Heart left ventricle (tissue), 16 donors: ENCODE results near the gene PEAK1. TPM values are rescaled to one million over a fixed set of nuclear protein-coding genes. Genes with fewer than 3 reads are reported as not detected.

Source experiments
- ATAC-seq, 4 donors: fragments of 200-7000 bp; cut with Tn5 transposase; one replicate each; pipeline ENCODE4 v1.9.1; 2020 to 2022; ENCODE audit warnings: moderate library complexity in 4 of 4, mild to moderate bottlenecking in 3 of 4, moderate number of reproducible peaks in 1 of 4
- DNase-seq, 5 donors: peaks; one replicate each; pipeline ENCODE4 v3.0.0-alpha.2; 2020
- H3K27ac ChIP-seq, 12 donors: fragments of 200-600 bp; sonication (generic) in 4 of 12; one replicate each; pipeline versions ENCODE4 v1.5.0 to v1.8.0; 2016 to 2022; ENCODE audit warnings: mild to moderate bottlenecking in 2 of 12
- H3K27me3 ChIP-seq, 9 donors: fragments of 200-600 bp; sonication (generic) in 2 of 9; one replicate each; pipeline versions ENCODE4 v1.5.1 to v1.8.0; 2016 to 2022; ENCODE audit warnings: mild to moderate bottlenecking in 3 of 9
- H3K36me3 ChIP-seq, 9 donors: fragments of 200-600 bp; sonication (generic) in 2 of 9; one replicate each; pipeline versions ENCODE4 v1.5.0 to v1.8.0; 2018 to 2022; ENCODE audit warnings: mild to moderate bottlenecking in 2 of 9
- H3K4me1 ChIP-seq, 12 donors: fragments of 200-600 bp; sonication (generic) in 4 of 12; one replicate each; pipeline versions ENCODE4 v1.5.0 to v1.8.0; 2016 to 2022; ENCODE audit warnings: mild to moderate bottlenecking in 3 of 12
- H3K4me3 ChIP-seq, 12 donors: fragments of 200-600 bp; sonication (generic) in 4 of 12; one replicate each; pipeline versions ENCODE4 v1.5.0 to v1.8.0; 2017 to 2022; ENCODE audit warnings: mild to moderate bottlenecking in 9 of 12, moderate library complexity in 4 of 12
- H3K9me3 ChIP-seq, 12 donors: fragments of 200-600 bp; sonication (generic) in 4 of 12; one replicate each; pipeline versions ENCODE4 v1.5.0 to v1.8.0; 2016 to 2022; ENCODE audit warnings: mild to moderate bottlenecking in 1 of 12
- POLR2A ChIP-seq, 2 donors: fragments of 450-650 bp; IDR thresholded peaks; one replicate each; pipeline ENCODE4 v1.6.1; 2017; ENCODE audit warnings: antibody characterized with exemption in 2 of 2, mild to moderate bottlenecking in 2 of 2, moderate library complexity in 2 of 2
- WGBS, 4 donors: extraction: QIAGEN DNeasy Blood & Tissue Kit in 2 of 4; methylation state at CpG; one replicate each; pipeline versions ENCODE4 v1.1.5 to v1.1.7; 2013 to 2018; 5-methylcytosine and 5-hydroxymethylcytosine counted together
- intact Hi-C, 10 donors: fragments of 100-400 bp; cut with DNase I; formaldehyde crosslinking; loops; one replicate each; pipeline versions ENCODE4 v1.11.1 to v1.14.2; 2022
- polyA plus RNA-seq, 2 donors: library from polyadenylated mRNA; stranded (reverse); fragments of 200-250 nt; gene quantifications; one replicate each; pipeline ENCODE4 v1.2.3, GENCODE V29; 2013
- total RNA-seq, 9 donors: library from RNA; depleted of rRNA in 2 of 9; stranded (reverse); fragments of >200 nt in 2 of 9; fragmentation: NEBNext Ultra II Directional in 3 of 9; extraction: Animal tissue kit (Norgen Biotek cat#: 25700) in 3 of 9; gene quantifications; one replicate each; pipeline versions ENCODE4 v1.1.0 to v1.2.4, GENCODE V29; 2016 to 2023
- TF ChIP-seq, protein P1 (sequence below), 12 donors: fragments of 200-600 bp; sonication (generic) in 4 of 12; IDR thresholded peaks; one replicate each; pipeline versions ENCODE4 v1.5.0 to v1.8.0; 2018 to 2022; ENCODE audit warnings: antibody characterized with exemption in 12 of 12, mild to moderate bottlenecking in 5 of 12
- donor health status: ischemic (EF 13 %, LVEDD 7.1; RV severe dilation, severe dysfunction).
- donor health status: healthy with polysubstance abuse.
- donor health status: DM: no; HTN: yes; CAD: no.
- donor health status: DM: no; HTN: no; CAD: no.
- donor health status: ischemic (EF 25% LVEDD 6.9; RV normal size, moderate dysfunction).
- donor health status: ischemic (EF 25% LVEDD 5.7; RV mildly dilated, moderate dysfunction).
- donor health status: healthy.
- donor health status: DM: yes; HTN: yes; CAD: no.
- donor health status: ischemic (EF 35%, LVEDD 5.7; RV mildly dilated, moderate dysfunction).
- donor health status: nonischemic (EF 11% LVEDD 7.7; RV severe dilation, severe dysfunction).
- donor health status: DM: yes; HTN: yes; CAD: no.
- donor health status: PGD.
- donor health status: ischemic (EF 29% LVEDD 5.4; RV normal size, mild dysfunction).
- donor health status: nonischemic (EF 23%, LVEDD 6.1; RV moderate dilation, normal function).

Gene PEAK1
- total and polyA plus RNA-seq, 11 donors = 12.8 to 139 (median 86.3) TPM

DNA sequence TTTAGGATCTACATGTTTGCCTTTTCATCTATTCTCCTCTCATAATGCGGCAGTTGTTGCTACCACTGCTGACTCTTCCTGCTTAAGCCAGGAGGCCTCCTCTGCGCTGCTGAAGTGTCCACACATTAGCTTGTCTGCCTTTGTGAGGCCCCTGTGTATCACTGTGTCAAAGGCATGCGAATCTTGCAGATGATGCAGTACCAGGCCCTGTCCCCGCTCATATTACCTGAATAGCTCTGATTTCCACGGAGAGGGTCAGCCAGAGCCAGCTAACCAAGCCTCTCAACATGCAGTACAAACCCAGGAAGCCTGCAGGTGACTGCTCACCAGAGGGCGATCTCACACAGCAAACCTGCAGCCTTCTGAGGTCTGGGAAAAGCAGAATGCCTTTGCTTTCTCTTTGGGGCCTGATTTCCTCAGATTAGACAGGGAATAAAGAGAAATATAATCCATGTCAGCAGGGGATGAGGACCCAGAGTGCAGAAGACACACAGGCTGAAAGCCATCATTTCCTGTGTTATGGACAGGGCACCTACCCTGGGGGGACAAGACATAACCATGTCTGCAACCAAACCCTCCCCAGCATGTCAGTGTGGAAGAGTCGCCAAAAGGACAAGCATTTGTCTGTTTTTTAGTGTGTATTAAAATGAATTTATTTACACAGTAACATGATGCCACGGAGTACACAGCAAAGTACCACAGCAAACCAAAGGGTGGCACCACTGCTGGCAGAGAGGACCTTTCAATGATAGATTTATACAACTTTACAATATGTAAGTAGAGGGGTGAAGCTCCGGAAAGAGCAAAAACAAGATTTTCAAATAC is 312.2 kb downstream of the PEAK1 start:
- Histone ChIP-seq H3K4me1 (peaks cover 0 to 60% (median 36%) of the 10 kb centered on the region in 12 donors), H3K27ac (peak overlapping the region in 9 of 12 donors; percentile 45 to 67 (median 58)), H3K36me3 (peaks cover 0 to 20% (median 9%) of the 10 kb centered on the region in 9 donors), H3K4me3 (no peak overlapping the region), H3K27me3 (no peaks in the 10 kb centered on the region), H3K9me3 (no peaks in the 10 kb centered on the region)
- WGBS, 4 donors = 39 to 55% (median 51%) methylated on average over 9 of the region's 9 CpGs
- peak; percentile 55 to 71 (median 70) for ATAC-seq
- peak in 4 of 5 donors; percentile 43 to 56 (median 49) for DNase-seq
- TF ChIP-seq, protein P1, sequence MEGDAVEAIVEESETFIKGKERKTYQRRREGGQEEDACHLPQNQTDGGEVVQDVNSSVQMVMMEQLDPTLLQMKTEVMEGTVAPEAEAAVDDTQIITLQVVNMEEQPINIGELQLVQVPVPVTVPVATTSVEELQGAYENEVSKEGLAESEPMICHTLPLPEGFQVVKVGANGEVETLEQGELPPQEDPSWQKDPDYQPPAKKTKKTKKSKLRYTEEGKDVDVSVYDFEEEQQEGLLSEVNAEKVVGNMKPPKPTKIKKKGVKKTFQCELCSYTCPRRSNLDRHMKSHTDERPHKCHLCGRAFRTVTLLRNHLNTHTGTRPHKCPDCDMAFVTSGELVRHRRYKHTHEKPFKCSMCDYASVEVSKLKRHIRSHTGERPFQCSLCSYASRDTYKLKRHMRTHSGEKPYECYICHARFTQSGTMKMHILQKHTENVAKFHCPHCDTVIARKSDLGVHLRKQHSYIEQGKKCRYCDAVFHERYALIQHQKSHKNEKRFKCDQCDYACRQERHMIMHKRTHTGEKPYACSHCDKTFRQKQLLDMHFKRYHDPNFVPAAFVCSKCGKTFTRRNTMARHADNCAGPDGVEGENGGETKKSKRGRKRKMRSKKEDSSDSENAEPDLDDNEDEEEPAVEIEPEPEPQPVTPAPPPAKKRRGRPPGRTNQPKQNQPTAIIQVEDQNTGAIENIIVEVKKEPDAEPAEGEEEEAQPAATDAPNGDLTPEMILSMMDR (IDR thresholded peaks at IDR 0.05) = peak; percentile 44 to 78 (median 61)
- no peak for TF ChIP-seq POLR2A (IDR thresholded peaks at IDR 0.05)
- intact Hi-C loops = loop anchor here in 2 of 10 donors (1.0 to 10.0 kb wide), 5 partner anchors 85 to 727 kb away; partner anchors contain the start of gene LINGO1 (in 1 of the 2)

GRCh38 chr15:77107068-77107467 is 312.8 kb downstream of the PEAK1 start:
- DNase-seq = peak; percentile 56 to 84 (median 73)
- H3K36me3 ChIP-seq = peaks cover 0 to 18% (median 8%) of the 10 kb centered on the region in 9 donors
- ATAC-seq = peak; percentile 60 to 81 (median 64)
- no peak for TF ChIP-seq POLR2A (IDR thresholded peaks at IDR 0.05)
- TF ChIP-seq, protein P1 (IDR thresholded peaks at IDR 0.05) = no peak
- intact Hi-C loops = loop anchor here in 2 of 10 donors (1.0 to 10.0 kb wide), 5 partner anchors 85 to 728 kb away; partner anchors contain the start of gene LINGO1 (in 1 of the 2)
- peaks cover 0 to 59% (median 35%) of the 10 kb centered on the region in 12 donors for H3K4me1 ChIP-seq
- 25 to 51% (median 40%) methylated on average over 2 of the region's 2 CpGs for WGBS, 4 donors
- H3K27me3 ChIP-seq = no peaks in the 10 kb centered on the region
- peak overlapping the region in 11 of 12 donors; percentile 6 to 67 (median 56) for H3K27ac ChIP-seq
- no peaks in the 10 kb centered on the region for H3K9me3 ChIP-seq
- no peak overlapping the region for H3K4me3 ChIP-seq

DNA sequence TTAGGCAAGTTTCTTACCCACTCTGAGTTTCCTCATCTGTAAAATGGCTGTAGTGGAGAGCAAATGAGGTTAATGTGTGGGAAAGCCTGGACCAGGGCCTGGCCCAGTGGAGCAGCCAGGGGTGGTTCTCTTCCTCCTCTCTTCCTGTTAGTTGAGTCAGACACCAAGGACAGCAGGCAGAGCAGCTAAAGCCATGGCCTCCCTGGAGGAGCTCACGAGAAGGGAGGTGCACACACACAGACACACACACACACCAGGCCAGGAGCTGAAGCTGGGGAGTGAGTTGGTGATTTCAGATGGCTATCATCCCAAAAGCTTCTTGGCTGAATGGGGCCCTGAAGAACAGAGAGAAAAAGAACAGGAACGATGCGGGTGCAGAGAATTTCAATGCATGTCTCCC is 315.7 kb downstream of the PEAK1 start:
- WGBS, 4 donors = 65 to 75% (median 71%) methylated on average over 3 of the region's 3 CpGs
- peak; percentile 27 to 86 (median 82) for ATAC-seq

More for the DNA sequence above, 315.7 kb downstream of the PEAK1 start:
- intact Hi-C loops = loop anchor here in 1 of 10 donors (10.0 kb wide), 1 partner anchor 731 kb away; no protein-coding TSS in a partner anchor
- Histone ChIP-seq H3K36me3 (peaks cover 0 to 2% (median 0%) of the 10 kb centered on the region in 9 donors), H3K27me3 (no peaks in the 10 kb centered on the region), H3K27ac (peak overlapping the region in 8 of 12 donors; percentile 25 to 60 (median 39)), H3K9me3 (no peaks in the 10 kb centered on the region), H3K4me1 (peaks cover 0 to 51% (median 35%) of the 10 kb centered on the region in 12 donors), H3K4me3 (no peak overlapping the region)
- peak in 4 of 5 donors; percentile 40 to 67 (median 43) for DNase-seq
- TF ChIP-seq POLR2A (IDR thresholded peaks at IDR 0.05) = peak in 1 of 2 donors; percentile 24
- TF ChIP-seq, protein P1 (IDR thresholded peaks at IDR 0.05) = no peak
